ENCODE data around the gene ZFYVE28. TPM values are rescaled to one million over a fixed set of nuclear protein-coding genes. Genes with fewer than 3 reads are reported as not detected.

ZFYVE28 gene
- total RNA-seq, 5 donors from 2014 or later (not counting 1 experiment from before 2014, with no cell fraction given) = 33.4 to 56.2 (median 45.4) TPM

- H3K36me3 ChIP-seq (ENCODE audit: control insufficient read depth in 2 of 2, extremely low read depth in 1 of 2, insufficient read depth in 1 of 2, low read length in 1 of 2) = peaks cover 4 to 24% of the 10 kb centered on the region in 2 donors
- 91% methylated on average over 30 of the region's 39 CpGs for WGBS (ENCODE audit: insufficient coverage)
- H3K4me3 Mint-ChIP-seq = no peak overlapping the region
- no peaks in the 10 kb centered on the region for H3K4me1 ChIP-seq (ENCODE audit: control insufficient read depth in 1 of 2, extremely low read depth in 1 of 2, insufficient read depth in 2 of 2, low read length in 2 of 2)
- DNase-seq (peak in 1 of 35 experiments; percentile 7), ATAC-seq (replicated peaks in 1 of 4) (no peak)
- no peak overlapping the region for H3K27ac ChIP-seq (ENCODE audit: low read length)
- H3K27ac Mint-ChIP-seq = no peak overlapping the region
- POLR2A ChIA-PET = interaction anchor here in 1 of 2 donors (0.6 kb wide), 1 partner anchor 112 kb away, joined by 4 read pairs; no protein-coding TSS in a partner anchor
- no peak overlapping the region for H3K4me3 ChIP-seq (ENCODE audit: control insufficient read depth in 1 of 2, extremely low read depth in 1 of 2, low read length in 1 of 2)
- H3K27me3 ChIP-seq (replicated peaks in 1 of 2; ENCODE audit: control insufficient read depth in 2 of 2, extremely low read depth in 1 of 2, insufficient read depth in 2 of 2, low read length in 1 of 2) = peaks cover 0 to 4% of the 10 kb centered on the region in 2 experiments
- no peaks in the 10 kb centered on the region for H3K9me3 Mint-ChIP-seq
- H3K4me1 Mint-ChIP-seq = no peaks in the 10 kb centered on the region
- no peaks in the 10 kb centered on the region for H3K27me3 Mint-ChIP-seq
- peaks cover 32% of the 10 kb centered on the region for H3K36me3 Mint-ChIP-seq
- CTCF ChIA-PET = interaction anchor here in 1 of 2 donors (0.6 kb wide), 1 partner anchor 1164 kb away, joined by 3 read pairs; no protein-coding TSS in a partner anchor
- H3K9me3 ChIP-seq = no peaks in the 10 kb centered on the region
These were observed 78.8 kb downstream of the ZFYVE28 start for GRCh38 chr4:2339458-2340271.

- no peak overlapping the region for H3K4me3 ChIP-seq (ENCODE audit: control insufficient read depth in 1 of 2, extremely low read depth in 1 of 2, low read length in 1 of 2)
- no peak overlapping the region for H3K27ac Mint-ChIP-seq
These were observed 79.5 kb downstream of the ZFYVE28 start for GRCh38 chr4:2338754-2339457.

GRCh38 chr4:2337896-2338295, 80.5 kb downstream of the ZFYVE28 start:
- no peak overlapping the region for H3K4me3 Mint-ChIP-seq
- 95% methylated on average over 12 of the region's 13 CpGs for WGBS (ENCODE audit: insufficient coverage)
- no peaks in the 10 kb centered on the region for H3K4me1 Mint-ChIP-seq
- DNase-seq (no peak), ATAC-seq (replicated peaks in 1 of 4) (no peak)
- Histone ChIP-seq H3K27me3 (replicated peaks in 1 of 2; ENCODE audit: control insufficient read depth in 2 of 2, extremely low read depth in 1 of 2, insufficient read depth in 2 of 2, low read length in 1 of 2) (peaks cover 0 to 4% of the 10 kb centered on the region in 2 experiments), H3K4me3 (ENCODE audit: control insufficient read depth in 1 of 2, extremely low read depth in 1 of 2, low read length in 1 of 2) (no peak overlapping the region), H3K27ac (ENCODE audit: low read length) (no peak overlapping the region), H3K36me3 (ENCODE audit: control insufficient read depth in 2 of 2, extremely low read depth in 1 of 2, insufficient read depth in 1 of 2, low read length in 1 of 2) (peaks cover 4 to 18% of the 10 kb centered on the region in 2 donors), H3K4me1 (ENCODE audit: control insufficient read depth in 1 of 2, extremely low read depth in 1 of 2, insufficient read depth in 2 of 2, low read length in 2 of 2) (peaks cover 0 to 8% of the 10 kb centered on the region in 2 experiments), H3K9me3 (no peaks in the 10 kb centered on the region)
- no peaks in the 10 kb centered on the region for H3K9me3 Mint-ChIP-seq
- ChIA-PET POLR2A (no interaction called here), CTCF (no interaction called here)
- H3K27ac Mint-ChIP-seq = no peak overlapping the region
- H3K27me3 Mint-ChIP-seq = no peaks in the 10 kb centered on the region
- H3K36me3 Mint-ChIP-seq = peaks cover 24% of the 10 kb centered on the region

More at GRCh38 chr4:2338754-2339457, 79.5 kb downstream of the ZFYVE28 start:
- DNase-seq (no peak), ATAC-seq (replicated peaks in 1 of 4) (no peak)
- no peak overlapping the region for H3K4me3 Mint-ChIP-seq
- Histone ChIP-seq H3K36me3 (ENCODE audit: control insufficient read depth in 2 of 2, extremely low read depth in 1 of 2, insufficient read depth in 1 of 2, low read length in 1 of 2) (peaks cover 4 to 24% of the 10 kb centered on the region in 2 donors), H3K9me3 (no peaks in the 10 kb centered on the region), H3K4me1 (ENCODE audit: control insufficient read depth in 1 of 2, extremely low read depth in 1 of 2, insufficient read depth in 2 of 2, low read length in 2 of 2) (peaks cover 0 to 6% of the 10 kb centered on the region in 2 experiments), H3K27me3 (replicated peaks in 1 of 2; ENCODE audit: control insufficient read depth in 2 of 2, extremely low read depth in 1 of 2, insufficient read depth in 2 of 2, low read length in 1 of 2) (peaks cover 0 to 4% of the 10 kb centered on the region in 2 experiments), H3K27ac (ENCODE audit: low read length) (no peak overlapping the region)
- no peaks in the 10 kb centered on the region for H3K27me3 Mint-ChIP-seq
- CTCF ChIA-PET = interaction anchor here in 1 of 2 donors (0.6 kb wide), 1 partner anchor 1164 kb away, joined by 3 read pairs; no protein-coding TSS in a partner anchor
- WGBS (ENCODE audit: insufficient coverage) = 90% methylated on average over 21 of the region's 27 CpGs
- H3K36me3 Mint-ChIP-seq = peaks cover 28% of the 10 kb centered on the region
- POLR2A ChIA-PET = no interaction called here
- no peaks in the 10 kb centered on the region for H3K4me1 Mint-ChIP-seq
- no peaks in the 10 kb centered on the region for H3K9me3 Mint-ChIP-seq

- Histone ChIP-seq H3K4me3 (ENCODE audit: control insufficient read depth in 1 of 2, extremely low read depth in 1 of 2, low read length in 1 of 2) (no peak overlapping the region), H3K27ac (ENCODE audit: low read length) (no peak overlapping the region), H3K4me1 (ENCODE audit: control insufficient read depth in 1 of 2, extremely low read depth in 1 of 2, insufficient read depth in 2 of 2, low read length in 2 of 2) (peaks cover 0 to 8% of the 10 kb centered on the region in 2 experiments), H3K9me3 (no peaks in the 10 kb centered on the region), H3K36me3 (ENCODE audit: control insufficient read depth in 2 of 2, extremely low read depth in 1 of 2, insufficient read depth in 1 of 2, low read length in 1 of 2) (peaks cover 4 to 18% of the 10 kb centered on the region in 2 donors), H3K27me3 (replicated peaks in 1 of 2; ENCODE audit: control insufficient read depth in 2 of 2, extremely low read depth in 1 of 2, insufficient read depth in 2 of 2, low read length in 1 of 2) (peaks cover 0 to 4% of the 10 kb centered on the region in 2 experiments)
- DNase-seq (no peak), ATAC-seq (replicated peaks in 1 of 4) (no peak)
- Mint-ChIP-seq H3K27me3 (no peaks in the 10 kb centered on the region), H3K9me3 (no peaks in the 10 kb centered on the region), H3K27ac (no peak overlapping the region), H3K4me1 (no peaks in the 10 kb centered on the region), H3K36me3 (peaks cover 24% of the 10 kb centered on the region), H3K4me3 (no peak overlapping the region)
- WGBS (ENCODE audit: insufficient coverage) = 93% methylated on average over 15 of the region's 20 CpGs
- CTCF ChIA-PET = no interaction called here
- POLR2A ChIA-PET = no interaction called here
These were observed 81.2 kb downstream of the ZFYVE28 start for GRCh38 chr4:2337131-2337723.

GRCh38 chr4:2336659-2337058, 81.8 kb downstream of the ZFYVE28 start:
- Mint-ChIP-seq H3K36me3 (peaks cover 24% of the 10 kb centered on the region), H3K27me3 (no peaks in the 10 kb centered on the region), H3K9me3 (no peaks in the 10 kb centered on the region), H3K4me3 (no peak overlapping the region), H3K27ac (no peak overlapping the region), H3K4me1 (no peaks in the 10 kb centered on the region)
- no peak for DNase-seq
- no peak for ATAC-seq (replicated peaks in 1 of 4)
- ChIA-PET CTCF (interaction anchor here in 1 of 2 donors (0.6 kb wide), 1 partner anchor 157 kb away, joined by 9 read pairs; no protein-coding TSS in a partner anchor), POLR2A (no interaction called here)
- H3K27me3 ChIP-seq (replicated peaks in 1 of 2; ENCODE audit: control insufficient read depth in 2 of 2, extremely low read depth in 1 of 2, insufficient read depth in 2 of 2, low read length in 1 of 2) = peaks cover 0 to 4% of the 10 kb centered on the region in 2 experiments
- H3K36me3 ChIP-seq (ENCODE audit: control insufficient read depth in 2 of 2, extremely low read depth in 1 of 2, insufficient read depth in 1 of 2, low read length in 1 of 2) = peaks cover 4 to 18% of the 10 kb centered on the region in 2 donors
- peaks cover 0 to 8% of the 10 kb centered on the region in 2 experiments for H3K4me1 ChIP-seq (ENCODE audit: control insufficient read depth in 1 of 2, extremely low read depth in 1 of 2, insufficient read depth in 2 of 2, low read length in 2 of 2)
- no peak overlapping the region for H3K27ac ChIP-seq (ENCODE audit: low read length)
- H3K9me3 ChIP-seq = no peaks in the 10 kb centered on the region
- H3K4me3 ChIP-seq (ENCODE audit: control insufficient read depth in 1 of 2, extremely low read depth in 1 of 2, low read length in 1 of 2) = no peak overlapping the region

- Mint-ChIP-seq H3K27ac (no peak overlapping the region), H3K27me3 (no peaks in the 10 kb centered on the region), H3K9me3 (no peaks in the 10 kb centered on the region), H3K4me1 (no peaks in the 10 kb centered on the region), H3K36me3 (peaks cover 21% of the 10 kb centered on the region), H3K4me3 (no peak overlapping the region)
- POLR2A ChIA-PET = no interaction called here
- peaks cover 4 to 12% of the 10 kb centered on the region in 2 donors for H3K36me3 ChIP-seq (ENCODE audit: control insufficient read depth in 2 of 2, extremely low read depth in 1 of 2, insufficient read depth in 1 of 2, low read length in 1 of 2)
- H3K4me3 ChIP-seq (ENCODE audit: control insufficient read depth in 1 of 2, extremely low read depth in 1 of 2, low read length in 1 of 2) = no peak overlapping the region
- no peak for ATAC-seq (replicated peaks in 1 of 4)
- no peak overlapping the region for H3K27ac ChIP-seq (ENCODE audit: low read length)
- H3K4me1 ChIP-seq (ENCODE audit: control insufficient read depth in 1 of 2, extremely low read depth in 1 of 2, insufficient read depth in 2 of 2, low read length in 2 of 2) = peaks cover 0 to 8% of the 10 kb centered on the region in 2 experiments
- H3K9me3 ChIP-seq = no peaks in the 10 kb centered on the region
- DNase-seq = no peak
- WGBS (ENCODE audit: insufficient coverage) = 96% methylated on average over 6 of the region's 9 CpGs
- CTCF ChIA-PET = no interaction called here
- peaks cover 0 to 4% of the 10 kb centered on the region in 2 experiments for H3K27me3 ChIP-seq (replicated peaks in 1 of 2; ENCODE audit: control insufficient read depth in 2 of 2, extremely low read depth in 1 of 2, insufficient read depth in 2 of 2, low read length in 1 of 2)
These were observed 82.7 kb downstream of the ZFYVE28 start for GRCh38 chr4:2335729-2336101.
